ENCODE data around the gene CNKSR3.

Gene CNKSR3

DNA sequence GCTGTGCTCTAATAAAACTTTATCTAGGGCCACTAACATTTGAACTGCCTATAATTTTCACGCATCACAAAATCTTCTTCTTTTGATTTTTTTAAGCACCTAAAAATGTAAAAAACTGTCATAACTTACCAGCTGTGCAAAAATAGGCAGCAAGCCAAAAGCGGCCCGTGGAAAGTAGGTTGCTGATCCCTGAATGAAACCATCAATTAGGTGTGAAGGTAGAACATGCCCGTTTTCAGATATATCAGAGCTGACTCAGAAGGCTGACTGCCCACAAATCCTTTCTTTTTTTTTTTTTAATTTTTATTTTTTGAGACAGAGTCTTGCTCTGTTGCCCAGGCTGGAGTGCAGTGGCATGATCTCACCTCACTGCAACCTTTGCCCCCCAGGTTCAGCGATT is 149.0 kb downstream of the CNKSR3 start:
- DNase-seq (ENCODE audit: low read depth in 2 of 2), result no peak
- TF ChIP-seq, protein P1, sequence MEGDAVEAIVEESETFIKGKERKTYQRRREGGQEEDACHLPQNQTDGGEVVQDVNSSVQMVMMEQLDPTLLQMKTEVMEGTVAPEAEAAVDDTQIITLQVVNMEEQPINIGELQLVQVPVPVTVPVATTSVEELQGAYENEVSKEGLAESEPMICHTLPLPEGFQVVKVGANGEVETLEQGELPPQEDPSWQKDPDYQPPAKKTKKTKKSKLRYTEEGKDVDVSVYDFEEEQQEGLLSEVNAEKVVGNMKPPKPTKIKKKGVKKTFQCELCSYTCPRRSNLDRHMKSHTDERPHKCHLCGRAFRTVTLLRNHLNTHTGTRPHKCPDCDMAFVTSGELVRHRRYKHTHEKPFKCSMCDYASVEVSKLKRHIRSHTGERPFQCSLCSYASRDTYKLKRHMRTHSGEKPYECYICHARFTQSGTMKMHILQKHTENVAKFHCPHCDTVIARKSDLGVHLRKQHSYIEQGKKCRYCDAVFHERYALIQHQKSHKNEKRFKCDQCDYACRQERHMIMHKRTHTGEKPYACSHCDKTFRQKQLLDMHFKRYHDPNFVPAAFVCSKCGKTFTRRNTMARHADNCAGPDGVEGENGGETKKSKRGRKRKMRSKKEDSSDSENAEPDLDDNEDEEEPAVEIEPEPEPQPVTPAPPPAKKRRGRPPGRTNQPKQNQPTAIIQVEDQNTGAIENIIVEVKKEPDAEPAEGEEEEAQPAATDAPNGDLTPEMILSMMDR (IDR thresholded peaks at IDR 0.05; ENCODE audit: low read depth, low read length), result no peak
- H3K4me3 ChIP-seq (replicated peaks in 1 of 2; ENCODE audit: low read depth in 2 of 2, low read length in 2 of 2), result no peak overlapping the region

DNA sequence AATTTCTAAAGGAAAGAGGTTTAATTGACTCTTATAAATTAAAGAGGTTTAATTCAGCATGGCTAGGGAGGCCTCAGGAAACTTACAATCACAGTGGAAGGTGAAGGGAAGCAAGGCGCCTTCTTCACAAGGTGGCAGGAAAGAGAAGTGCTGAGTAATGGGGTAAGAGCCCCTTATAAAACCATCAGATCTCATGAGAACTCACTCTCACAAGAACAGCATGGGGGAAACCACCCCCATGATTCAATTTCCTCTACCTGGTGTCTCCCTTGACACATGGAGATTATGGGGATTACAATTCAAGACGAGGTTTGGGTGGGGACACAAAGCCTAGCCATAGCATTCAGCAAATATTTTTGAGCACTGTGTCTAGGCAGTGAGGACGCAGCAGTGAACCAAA is 150.0 kb downstream of the CNKSR3 start:
- TF ChIP-seq, protein P1 (IDR thresholded peaks at IDR 0.05; ENCODE audit: low read depth, low read length), result no peak
- H3K4me3 ChIP-seq (replicated peaks in 1 of 2; ENCODE audit: low read depth in 2 of 2, low read length in 2 of 2), result no peak overlapping the region

DNA sequence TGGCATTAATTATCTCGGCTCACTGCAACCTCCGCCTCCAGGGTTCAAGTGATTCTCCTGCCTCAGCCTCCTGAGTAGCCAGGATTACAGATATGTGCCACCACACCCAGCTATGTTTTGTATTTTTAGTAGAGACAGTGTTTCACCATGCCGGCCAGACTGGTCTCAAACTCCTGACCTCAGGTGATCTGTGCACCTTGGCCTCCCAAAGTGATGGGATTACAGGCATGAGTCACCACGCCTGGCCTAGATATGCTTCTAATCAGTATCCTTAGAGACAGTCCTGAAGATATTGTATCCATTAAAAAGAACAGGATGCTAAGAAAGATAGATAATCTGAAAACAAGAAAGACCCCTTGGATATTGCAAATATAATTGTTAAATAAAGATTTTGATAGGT is 150.8 kb downstream of the CNKSR3 start:
- TF ChIP-seq, protein P1 (IDR thresholded peaks at IDR 0.05; ENCODE audit: low read depth, low read length), result no peak
- H3K4me3 ChIP-seq (replicated peaks in 1 of 2; ENCODE audit: low read depth in 2 of 2, low read length in 2 of 2), result no peak overlapping the region
- no peak for DNase-seq (ENCODE audit: low read depth in 2 of 2)

More for the DNA sequence above, 150.0 kb downstream of the CNKSR3 start:
- no peak for DNase-seq (ENCODE audit: low read depth in 2 of 2)

DNA sequence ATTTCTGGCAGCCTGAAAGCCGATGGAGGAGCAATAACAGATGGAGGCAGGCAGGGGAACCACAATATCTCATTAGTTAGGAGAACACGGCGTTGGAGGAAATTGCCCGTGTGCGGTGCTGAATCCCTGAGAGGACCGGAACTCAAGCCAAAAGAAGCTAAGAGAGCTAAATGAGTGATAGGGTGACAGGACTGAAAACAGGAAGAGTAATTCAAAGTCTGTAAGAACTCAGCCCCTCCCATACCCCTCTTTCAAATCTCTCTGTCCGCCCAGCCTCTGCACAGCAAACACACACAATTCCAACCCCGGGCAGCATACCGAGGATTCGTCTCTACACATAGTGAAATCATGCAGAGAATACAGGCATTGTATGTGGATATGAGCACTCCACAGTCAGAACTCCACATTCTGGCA is 151.3 kb downstream of the CNKSR3 start:
- TF ChIP-seq, protein P1 (IDR thresholded peaks at IDR 0.05; ENCODE audit: low read depth, low read length), result no peak
- peak in 1 of 2 donors; percentile 12 for DNase-seq (ENCODE audit: low read depth in 2 of 2)
- H3K4me3 ChIP-seq (replicated peaks in 1 of 2; ENCODE audit: low read depth in 2 of 2, low read length in 2 of 2), result peak overlapping the region in 1 of 2 donors; percentile 8

DNA sequence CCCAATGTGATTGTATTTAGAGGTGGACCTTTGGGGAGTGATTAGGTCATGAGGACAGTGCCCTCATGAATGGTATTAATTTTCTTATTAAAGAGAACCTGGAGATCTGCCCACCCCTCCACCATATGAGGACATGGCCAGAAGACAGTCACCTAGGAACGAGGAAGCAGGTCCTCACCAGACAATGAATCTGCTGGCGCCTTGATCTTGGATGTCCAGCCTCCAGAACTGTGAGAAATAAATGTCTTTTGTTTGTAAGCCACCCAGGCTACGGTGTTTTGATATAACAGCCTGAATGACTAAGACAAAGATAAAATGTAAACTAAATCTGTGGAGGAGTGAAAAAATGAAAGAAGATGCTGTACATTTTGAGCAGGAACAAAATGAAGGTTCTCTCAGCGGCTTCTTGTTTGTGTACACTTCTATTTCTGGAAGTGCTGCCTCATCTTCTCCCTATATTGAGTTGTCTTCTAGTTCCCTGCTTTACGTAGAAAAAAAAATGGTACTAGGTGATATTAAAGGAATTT is 152.4 kb downstream of the CNKSR3 start:
- DNase-seq (ENCODE audit: low read depth in 2 of 2), result no peak
- TF ChIP-seq, protein P1 (IDR thresholded peaks at IDR 0.05; ENCODE audit: low read depth, low read length), result no peak
- H3K4me3 ChIP-seq (replicated peaks in 1 of 2; ENCODE audit: low read depth in 2 of 2, low read length in 2 of 2), result no peak overlapping the region

GRCh38 chr6:154356690-154357089 is 153.8 kb downstream of the CNKSR3 start, which contains the start of gene IPCEF1:
IPCEF1 (minus strand) TSS chr6:154356803; CDS start chr6:154265947, 90,856 bp downstream.
- no peak within 1 kb of the TSS for H3K4me3 ChIP-seq (replicated peaks in 1 of 2; ENCODE audit: low read depth in 2 of 2, low read length in 2 of 2)
- no peak for DNase-seq (ENCODE audit: low read depth in 2 of 2)
- TF ChIP-seq, protein P1 (IDR thresholded peaks at IDR 0.05; ENCODE audit: low read depth, low read length), result no peak

DNA sequence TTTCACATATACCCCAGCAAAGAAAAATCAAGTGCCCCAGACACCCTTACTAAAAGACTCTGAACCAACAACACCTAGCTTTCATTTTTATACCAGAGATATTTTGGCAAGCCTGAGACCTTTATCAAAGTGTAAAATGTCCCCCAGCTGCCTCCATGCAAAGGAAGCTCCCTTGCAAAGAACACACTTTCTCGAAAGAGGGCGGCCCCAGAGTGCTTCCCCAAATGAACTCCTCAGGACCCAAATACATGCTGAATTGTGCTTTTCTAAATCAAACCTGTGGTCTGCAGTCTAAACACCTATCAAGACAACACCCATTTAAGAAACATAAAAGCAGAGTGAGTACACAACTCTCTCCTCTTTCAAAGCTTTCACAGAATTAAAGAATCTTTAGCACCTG is 154.4 kb downstream of the CNKSR3 start:
- H3K4me3 ChIP-seq (replicated peaks in 1 of 2; ENCODE audit: low read depth in 2 of 2, low read length in 2 of 2), result no peak overlapping the region
- TF ChIP-seq, protein P1 (IDR thresholded peaks at IDR 0.05; ENCODE audit: low read depth, low read length), result no peak

More for the DNA sequence above, 154.4 kb downstream of the CNKSR3 start:
- no peak for DNase-seq (ENCODE audit: low read depth in 2 of 2)
